ENCODE measurements around the gene PIGC.
"Not testable (repeated sequence)": the region's sequence is repeated elsewhere in the genome, so short reads cannot be mapped to it uniquely, and the experiment has no call there.

The PIGC gene

GRCh38 chr1:172465617-172466016 lies 21.7 kb upstream of the PIGC start:
- no peak for DNase-seq

- DNase-seq, result no peak
These were observed 17.0 kb upstream of the PIGC start for GRCh38 chr1:172460887-172461315.

- no peak for DNase-seq
These were observed 16.3 kb upstream of the PIGC start for GRCh38 chr1:172460177-172460576.

GRCh38 chr1:172457479-172458130 lies 13.7 kb upstream of the PIGC start:
- no peak for DNase-seq

GRCh38 chr1:172456344-172456769 lies 12.5 kb upstream of the PIGC start:
- no peak for DNase-seq

- no peak for DNase-seq
These were observed 11.6 kb upstream of the PIGC start for GRCh38 chr1:172455451-172455850.

GRCh38 chr1:172453607-172454006 lies 9.7 kb upstream of the PIGC start:
- DNase-seq, result no peak

GRCh38 chr1:172453153-172453545 lies 9.3 kb upstream of the PIGC start:
- no peak for DNase-seq

GRCh38 chr1:172452536-172453152 lies 8.8 kb upstream of the PIGC start:
- DNase-seq, result no peak

- DNase-seq, result no peak
These were observed 7.2 kb upstream of the PIGC start for GRCh38 chr1:172451002-172451443.

- DNase-seq, result no peak
These were observed 6.6 kb upstream of the PIGC start for GRCh38 chr1:172450524-172450885.

- DNase-seq, result peak; percentile 30 to 35
These were observed 6.0 kb upstream of the PIGC start for GRCh38 chr1:172449585-172450523.

GRCh38 chr1:172448995-172449584 lies 5.2 kb upstream of the PIGC start:
- no peak for DNase-seq

GRCh38 chr1:172447641-172448040 lies 3.8 kb upstream of the PIGC start:
- DNase-seq, result no peak

- DNase-seq, result no peak
These were observed 2.7 kb upstream of the PIGC start for GRCh38 chr1:172446547-172446946.

- no peak for DNase-seq
These were observed 865 bp downstream of the PIGC start for GRCh38 chr1:172442843-172443565.

GRCh38 chr1:172442404-172442803 lies 1.5 kb downstream of the PIGC start:
- DNase-seq, result no peak

GRCh38 chr1:172437183-172437582 lies 6.7 kb downstream of the PIGC start:
- DNase-seq, result not testable (repeated sequence)

GRCh38 chr1:172431721-172432192 lies 12.1 kb downstream of the PIGC start:
- DNase-seq, result no peak

GRCh38 chr1:172431204-172431603 lies 12.7 kb downstream of the PIGC start:
- no peak for DNase-seq

- no peak for DNase-seq
These were observed 13.8 kb downstream of the PIGC start for GRCh38 chr1:172430128-172430454.

- DNase-seq, result peak in 1 of 2 donors; percentile 43
These were observed 14.3 kb downstream of the PIGC start for GRCh38 chr1:172429331-172430127.
